Progenitor cell of endocrine pancreas (in vitro differentiated cells): ENCODE results near the gene TMC1. TPM values are rescaled to one million over a fixed set of nuclear protein-coding genes. Genes with fewer than 3 reads are reported as not detected.

Experiments
- DNase-seq: peaks from one replicate; pipeline ENCODE4 v3.0.0; 2021; ENCODE audit warnings: low spot score; ENCODE audit not compliant: unreplicated experiment
- H3K27ac Mint-ChIP-seq: 2 replicates; pipeline ENCODE4 v1.8.0; 2021; ENCODE audit warnings: mild to moderate bottlenecking, moderate library complexity, mixed read lengths
- H3K27me3 Mint-ChIP-seq: 2 replicates; pipeline ENCODE4 v1.8.0; 2021; ENCODE audit warnings: mixed read lengths
- H3K36me3 Mint-ChIP-seq: 2 replicates; pipeline ENCODE4 v1.8.0; 2022; ENCODE audit warnings: mixed read lengths; ENCODE audit not compliant: insufficient read depth
- H3K4me1 Mint-ChIP-seq: 2 replicates; pipeline ENCODE4 v1.8.0; 2021; ENCODE audit warnings: low read depth, mixed read lengths
- H3K4me3 Mint-ChIP-seq: 2 replicates; pipeline ENCODE4 v1.8.0; 2021; ENCODE audit warnings: low read depth, mild to moderate bottlenecking, moderate library complexity, mixed read lengths
- H3K9me3 Mint-ChIP-seq: 2 replicates; pipeline ENCODE4 v1.8.0; 2021; ENCODE audit warnings: low read depth, mixed read lengths
- CTCF ChIP-seq: fragments of 200-600 bp; sonication (generic); IDR thresholded peaks from one replicate; pipeline ENCODE4 v1.5.0; 2021; ENCODE audit warnings: antibody characterized with exemption, mild to moderate bottlenecking; ENCODE audit not compliant: unreplicated experiment
- total RNA-seq: library from RNA; stranded (reverse); gene quantifications from 2 replicates; pipeline ENCODE4 v1.2.1, GENCODE V29; 2021

Gene TMC1
- total RNA-seq, 1 donor from 2014 or later: not detected

- Mint-ChIP-seq H3K27me3 (peaks cover 3% of the 10 kb centered on the region), H3K4me3 (no peak overlapping the region), H3K9me3 (no peaks in the 10 kb centered on the region), H3K27ac (no peak overlapping the region), H3K36me3 (no peaks in the 10 kb centered on the region), H3K4me1 (no peaks in the 10 kb centered on the region)
- no peak for TF ChIP-seq CTCF
- no peak for DNase-seq
Observed at GRCh38 chr9:72763022-72763421, 241.6 kb downstream of the TMC1 start.

- no peaks in the 10 kb centered on the region for H3K27me3 Mint-ChIP-seq
- no peaks in the 10 kb centered on the region for H3K9me3 Mint-ChIP-seq
- H3K27ac Mint-ChIP-seq: no peak overlapping the region
- H3K4me3 Mint-ChIP-seq: no peak overlapping the region
- no peak for TF ChIP-seq CTCF
- DNase-seq: no peak
- no peaks in the 10 kb centered on the region for H3K36me3 Mint-ChIP-seq
- H3K4me1 Mint-ChIP-seq: no peaks in the 10 kb centered on the region
Observed at GRCh38 chr9:72769546-72769945, 248.1 kb downstream of the TMC1 start.

GRCh38 chr9:72772661-72773060 lies 251.3 kb downstream of the TMC1 start:
- H3K4me1 Mint-ChIP-seq: no peaks in the 10 kb centered on the region
- no peak overlapping the region for H3K4me3 Mint-ChIP-seq
- no peak overlapping the region for H3K27ac Mint-ChIP-seq
- DNase-seq: no peak
- H3K36me3 Mint-ChIP-seq: no peaks in the 10 kb centered on the region
- no peaks in the 10 kb centered on the region for H3K9me3 Mint-ChIP-seq
- H3K27me3 Mint-ChIP-seq: no peaks in the 10 kb centered on the region
- TF ChIP-seq CTCF: no peak

- no peak for DNase-seq
- H3K4me3 Mint-ChIP-seq: no peak overlapping the region
Observed at GRCh38 chr9:72773570-72773969, 252.2 kb downstream of the TMC1 start.

GRCh38 chr9:72775570-72775969 lies 254.2 kb downstream of the TMC1 start:
- no peak for DNase-seq
- TF ChIP-seq CTCF: no peak
- H3K36me3 Mint-ChIP-seq: no peaks in the 10 kb centered on the region
- no peak overlapping the region for H3K4me3 Mint-ChIP-seq
- H3K4me1 Mint-ChIP-seq: no peaks in the 10 kb centered on the region
- H3K27me3 Mint-ChIP-seq: no peaks in the 10 kb centered on the region
- no peaks in the 10 kb centered on the region for H3K9me3 Mint-ChIP-seq
- H3K27ac Mint-ChIP-seq: no peak overlapping the region

More at GRCh38 chr9:72773570-72773969, 252.2 kb downstream of the TMC1 start:
- no peaks in the 10 kb centered on the region for H3K9me3 Mint-ChIP-seq
- no peaks in the 10 kb centered on the region for H3K4me1 Mint-ChIP-seq
- no peaks in the 10 kb centered on the region for H3K36me3 Mint-ChIP-seq
- no peak for TF ChIP-seq CTCF
- H3K27ac Mint-ChIP-seq: no peak overlapping the region
- H3K27me3 Mint-ChIP-seq: no peaks in the 10 kb centered on the region
